Neural progenitor cell (in vitro differentiated cells): Measurements from ENCODE around the gene MACC1. TPM values are rescaled to one million over a fixed set of nuclear protein-coding genes. Genes with fewer than 3 reads are reported as not detected.

Experiments
- DNase-seq: peaks from one replicate; pipeline ENCODE4 v3.0.0-alpha.2; 2016; ENCODE audit warnings: low spot score
- H2AFZ ChIP-seq: fragments of 200-600 bp; sonication (generic); replicated peaks from 2 replicates; pipeline ENCODE4 v1.6.1; 2016; ENCODE audit warnings: antibody characterized with exemption
- H3F3A ChIP-seq: fragments of 200-600 bp; sonication (generic); 2 replicates; pipeline ENCODE4 v1.6.1; 2016; ENCODE audit warnings: antibody characterized with exemption, low read depth
- H3K27ac ChIP-seq: fragments of 200-600 bp; sonication (generic); 2 replicates; pipeline ENCODE4 v1.5.1; 2016; ENCODE audit warnings: mild to moderate bottlenecking
- H3K27me3 ChIP-seq: fragments of 200-600 bp; sonication (generic); 2 replicates; pipeline ENCODE4 v1.6.1; 2016; ENCODE audit warnings: mild to moderate bottlenecking, moderate library complexity
- H3K36me3 ChIP-seq: fragments of 200-600 bp; sonication (generic); 2 replicates; pipeline ENCODE4 v1.5.1; 2016
- H3K4me1 ChIP-seq: fragments of 200-600 bp; sonication (generic); 2 replicates; pipeline ENCODE4 v1.6.1; 2016; ENCODE audit warnings: mixed run types
- H3K4me2 ChIP-seq: fragments of 200-600 bp; sonication (generic); 2 replicates; pipeline ENCODE4 v1.6.1; 2016
- H3K4me3 ChIP-seq: fragments of 200-600 bp; sonication (generic); 2 replicates; pipeline ENCODE4 v1.5.1; 2016
- H3K79me2 ChIP-seq: fragments of 200-600 bp; sonication (generic); 2 replicates; pipeline ENCODE4 v1.6.1; 2016; ENCODE audit warnings: low read depth
- H3K9ac ChIP-seq: fragments of 200-600 bp; sonication (generic); 2 replicates; pipeline ENCODE4 v1.6.1; 2016
- H3K9me3 ChIP-seq: fragments of 200-600 bp; sonication (generic); 2 replicates; pipeline ENCODE4 v1.5.1; 2016; ENCODE audit warnings: low read depth
- H4K20me1 ChIP-seq: fragments of 200-600 bp; sonication (generic); 2 replicates; pipeline ENCODE4 v1.6.1; 2016; ENCODE audit warnings: low read depth
- H3K27ac Mint-ChIP-seq: 3 replicates; pipeline ENCODE4 v1.8.0; 2021; ENCODE audit warnings: mixed read lengths
- H3K27me3 Mint-ChIP-seq: 2 replicates; pipeline ENCODE4 v1.8.0; 2022; ENCODE audit warnings: low read depth, mild to moderate bottlenecking, inconsistent platforms, moderate library complexity, mixed read lengths; ENCODE audit not compliant: insufficient read depth
- H3K36me3 Mint-ChIP-seq: 3 replicates; pipeline ENCODE4 v1.8.0; 2021; ENCODE audit warnings: mixed read lengths
- H3K4me1 Mint-ChIP-seq: 3 replicates; pipeline ENCODE4 v1.8.0; 2021; ENCODE audit warnings: mixed read lengths
- H3K4me3 Mint-ChIP-seq: 3 replicates; pipeline ENCODE4 v1.8.0; 2021; ENCODE audit warnings: mild to moderate bottlenecking, moderate library complexity, mixed read lengths
- H3K9me3 Mint-ChIP-seq: 3 replicates; pipeline ENCODE4 v1.8.0; 2020; ENCODE audit warnings: mixed read lengths
- EZH2 ChIP-seq: fragments of 200-600 bp; sonication (generic); IDR thresholded peaks from 2 replicates; pipeline ENCODE4 v1.6.1; 2017; ENCODE audit warnings: antibody characterized with exemption, mild to moderate bottlenecking, moderate library complexity
- EZH2phosphoT487 ChIP-seq: fragments of 200-600 bp; sonication (generic); IDR thresholded peaks from 2 replicates; pipeline ENCODE4 v1.6.1; 2017; ENCODE audit warnings: antibody characterized with exemption
- total RNA-seq: library from RNA; depleted of rRNA; stranded (reverse); fragments of >200 nt; gene quantifications from 2 replicates; pipeline ENCODE4 v1.2.3, GENCODE V29; 2015; ENCODE audit warnings: low replicate concordance
- TF ChIP-seq, protein P1 (sequence below): fragments of 200-600 bp; sonication (generic); IDR thresholded peaks from 2 replicates; pipeline ENCODE4 v1.5.1; 2017; ENCODE audit warnings: antibody characterized with exemption, mild to moderate bottlenecking

The MACC1 gene
- total RNA-seq, 1 donor from 2014 or later, result 7.2 TPM

DNA sequence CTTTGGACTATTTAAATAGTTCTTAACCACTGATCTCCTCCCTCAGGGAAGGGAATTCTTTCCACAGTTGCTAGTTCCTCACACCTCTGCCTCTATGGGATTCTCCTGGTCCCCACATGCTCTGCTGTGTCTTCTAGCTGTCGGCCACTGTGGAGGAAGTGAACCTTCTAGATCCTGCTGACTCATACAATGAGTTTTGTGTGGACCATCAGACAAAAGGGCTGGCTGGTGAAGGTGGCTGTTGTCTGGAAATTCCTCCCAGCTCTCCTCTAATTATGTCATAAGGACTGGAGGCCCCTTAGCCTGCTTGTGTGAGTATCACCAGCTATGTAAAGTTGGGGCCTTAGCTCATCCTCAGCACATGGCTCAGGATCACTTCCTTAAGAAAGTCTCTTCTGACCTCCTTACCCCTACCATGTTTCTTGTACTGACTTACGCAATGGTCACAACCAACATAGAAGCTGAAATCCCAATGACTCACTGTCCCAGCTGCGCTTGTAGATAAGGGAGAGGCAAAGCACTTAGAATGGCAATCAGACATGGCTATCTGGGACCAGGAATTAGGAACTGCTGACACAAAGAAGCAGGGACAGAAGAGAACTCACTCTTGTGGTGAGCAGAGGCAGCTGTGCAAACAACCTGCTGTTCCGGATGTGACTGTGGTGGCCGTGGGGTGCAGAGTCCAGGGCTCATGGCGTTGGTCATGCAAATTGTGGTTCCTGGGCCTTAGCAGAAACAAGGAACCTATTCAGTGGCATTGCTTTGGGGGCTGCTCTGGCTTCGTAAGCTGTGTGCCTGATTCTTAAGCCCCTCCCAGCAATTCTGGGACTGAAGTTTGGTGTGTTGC lies 2.5 kb upstream of the MACC1 start:
- Mint-ChIP-seq H3K4me3 (no peak overlapping the region), H3K36me3 (no peaks in the 10 kb centered on the region), H3K27me3 (peaks cover 2% of the 10 kb centered on the region), H3K4me1 (peaks cover 9% of the 10 kb centered on the region), H3K9me3 (no peaks in the 10 kb centered on the region), H3K27ac (no peak overlapping the region)
- Histone ChIP-seq H4K20me1 (no peaks in the 10 kb centered on the region), H3K27ac (no peak overlapping the region), H3K79me2 (no peaks in the 10 kb centered on the region), H3K9ac (no peak overlapping the region), H2AFZ (no peak overlapping the region), H3K4me3 (no peak overlapping the region), H3K4me2 (no peak overlapping the region), H3K27me3 (no peaks in the 10 kb centered on the region), H3K36me3 (no peaks in the 10 kb centered on the region), H3F3A (peaks cover 5% of the 10 kb centered on the region), H3K9me3 (no peaks in the 10 kb centered on the region), H3K4me1 (peaks cover 8% of the 10 kb centered on the region)
- no peak for TF ChIP-seq EZH2phosphoT487
- TF ChIP-seq EZH2, result no peak
- TF ChIP-seq, protein P1, sequence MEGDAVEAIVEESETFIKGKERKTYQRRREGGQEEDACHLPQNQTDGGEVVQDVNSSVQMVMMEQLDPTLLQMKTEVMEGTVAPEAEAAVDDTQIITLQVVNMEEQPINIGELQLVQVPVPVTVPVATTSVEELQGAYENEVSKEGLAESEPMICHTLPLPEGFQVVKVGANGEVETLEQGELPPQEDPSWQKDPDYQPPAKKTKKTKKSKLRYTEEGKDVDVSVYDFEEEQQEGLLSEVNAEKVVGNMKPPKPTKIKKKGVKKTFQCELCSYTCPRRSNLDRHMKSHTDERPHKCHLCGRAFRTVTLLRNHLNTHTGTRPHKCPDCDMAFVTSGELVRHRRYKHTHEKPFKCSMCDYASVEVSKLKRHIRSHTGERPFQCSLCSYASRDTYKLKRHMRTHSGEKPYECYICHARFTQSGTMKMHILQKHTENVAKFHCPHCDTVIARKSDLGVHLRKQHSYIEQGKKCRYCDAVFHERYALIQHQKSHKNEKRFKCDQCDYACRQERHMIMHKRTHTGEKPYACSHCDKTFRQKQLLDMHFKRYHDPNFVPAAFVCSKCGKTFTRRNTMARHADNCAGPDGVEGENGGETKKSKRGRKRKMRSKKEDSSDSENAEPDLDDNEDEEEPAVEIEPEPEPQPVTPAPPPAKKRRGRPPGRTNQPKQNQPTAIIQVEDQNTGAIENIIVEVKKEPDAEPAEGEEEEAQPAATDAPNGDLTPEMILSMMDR, result no peak
- DNase-seq, result no peak

DNA sequence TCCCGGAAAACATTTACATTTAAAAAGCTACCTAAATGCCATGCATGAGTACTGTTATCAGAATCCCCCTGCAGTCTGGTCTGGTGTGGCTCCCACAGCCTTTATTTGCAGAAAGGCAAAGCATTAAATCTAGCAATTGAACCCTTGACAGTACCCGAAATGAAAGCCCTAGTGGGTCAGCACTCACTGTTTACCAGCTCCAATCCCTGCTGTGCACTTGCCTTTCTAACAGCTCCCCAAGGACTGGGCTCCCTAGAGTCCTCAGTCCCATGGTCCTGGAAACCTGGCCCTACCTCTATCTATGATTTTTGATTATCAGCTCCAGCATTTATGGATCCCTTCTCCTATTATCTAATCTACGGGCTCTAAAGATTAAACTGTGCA lies 1.9 kb upstream of the MACC1 start:
- Mint-ChIP-seq H3K36me3 (no peaks in the 10 kb centered on the region), H3K27me3 (peaks cover 2% of the 10 kb centered on the region), H3K27ac (no peak overlapping the region), H3K4me1 (peaks cover 9% of the 10 kb centered on the region), H3K9me3 (no peaks in the 10 kb centered on the region), H3K4me3 (no peak overlapping the region)
- Histone ChIP-seq H4K20me1 (no peaks in the 10 kb centered on the region), H3K4me2 (no peak overlapping the region), H3K9me3 (no peaks in the 10 kb centered on the region), H3K79me2 (no peaks in the 10 kb centered on the region), H3K4me1 (peaks cover 8% of the 10 kb centered on the region), H2AFZ (no peak overlapping the region), H3F3A (peaks cover 5% of the 10 kb centered on the region), H3K4me3 (no peak overlapping the region), H3K27me3 (no peaks in the 10 kb centered on the region), H3K36me3 (no peaks in the 10 kb centered on the region), H3K9ac (no peak overlapping the region), H3K27ac (no peak overlapping the region)
- no peak for DNase-seq
- TF ChIP-seq, protein P1, result no peak
- TF ChIP-seq EZH2phosphoT487 (no peak), EZH2 (no peak)

GRCh38 chr7:20218279-20218678 lies 1.1 kb upstream of the MACC1 start:
- Histone ChIP-seq H3K9ac (no peak overlapping the region), H3K36me3 (no peaks in the 10 kb centered on the region), H3K4me2 (no peak overlapping the region), H3K4me3 (no peak overlapping the region), H3K27ac (no peak overlapping the region), H4K20me1 (no peaks in the 10 kb centered on the region), H2AFZ (no peak overlapping the region), H3K9me3 (no peaks in the 10 kb centered on the region), H3F3A (peaks cover 5% of the 10 kb centered on the region), H3K4me1 (peaks cover 8% of the 10 kb centered on the region), H3K79me2 (no peaks in the 10 kb centered on the region), H3K27me3 (no peaks in the 10 kb centered on the region)
- H3K27me3 Mint-ChIP-seq, result peaks cover 2% of the 10 kb centered on the region
- peaks cover 3% of the 10 kb centered on the region for H3K9me3 Mint-ChIP-seq
- no peak overlapping the region for H3K27ac Mint-ChIP-seq
- H3K4me3 Mint-ChIP-seq, result no peak overlapping the region
- no peaks in the 10 kb centered on the region for H3K36me3 Mint-ChIP-seq
- peaks cover 9% of the 10 kb centered on the region for H3K4me1 Mint-ChIP-seq
- no peak for DNase-seq
- TF ChIP-seq EZH2, result no peak

GRCh38 chr7:20216406-20217036 lies 663 bp downstream of the MACC1 start:
- peaks cover 7% of the 10 kb centered on the region for H3K9me3 Mint-ChIP-seq
- Histone ChIP-seq H4K20me1 (no peaks in the 10 kb centered on the region), H3K4me3 (peak overlapping the region; percentile 16), H3K27ac (no peak overlapping the region), H3K27me3 (no peaks in the 10 kb centered on the region), H3F3A (peaks cover 5% of the 10 kb centered on the region), H3K4me1 (peaks cover 8% of the 10 kb centered on the region), H3K9me3 (no peaks in the 10 kb centered on the region), H2AFZ (peak overlapping the region; percentile 91), H3K79me2 (no peaks in the 10 kb centered on the region), H3K36me3 (no peaks in the 10 kb centered on the region), H3K4me2 (peak overlapping the region; percentile 55), H3K9ac (no peak overlapping the region)
- no peaks in the 10 kb centered on the region for H3K27me3 Mint-ChIP-seq
- H3K27ac Mint-ChIP-seq, result no peak overlapping the region
- no peak for TF ChIP-seq EZH2
- TF ChIP-seq, protein P1, result no peak
- TF ChIP-seq EZH2phosphoT487, result no peak
- peaks cover 9% of the 10 kb centered on the region for H3K4me1 Mint-ChIP-seq
- H3K4me3 Mint-ChIP-seq, result no peak overlapping the region
- no peaks in the 10 kb centered on the region for H3K36me3 Mint-ChIP-seq
- no peak for DNase-seq
